ENCODE results near the gene ZMYM2. TPM values are rescaled to one million over a fixed set of nuclear protein-coding genes. Genes with fewer than 3 reads are reported as not detected.

Gene ZMYM2
- total and polyA plus RNA-seq, 2 experiments from 2014 or later: 87.9 to 159 TPM

DNA sequence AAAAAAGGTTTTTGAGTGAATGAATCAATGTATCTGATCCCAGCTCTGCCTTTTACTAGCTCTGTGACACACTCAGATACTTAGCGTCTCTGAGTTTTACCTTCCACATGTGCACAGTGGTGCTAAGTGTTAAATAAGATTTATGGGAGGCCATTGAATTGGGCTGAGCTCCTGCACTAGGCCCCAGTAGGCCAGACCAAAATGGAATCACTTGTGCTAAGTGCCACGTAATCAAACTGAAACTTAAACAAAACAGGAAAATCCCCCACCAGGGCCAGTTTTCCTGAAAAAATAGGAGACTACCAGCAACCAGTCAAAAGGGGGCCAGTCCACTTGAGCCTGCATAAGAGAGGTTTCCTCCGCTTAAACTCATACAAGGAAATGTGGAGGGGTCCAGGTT, 161.4 kb downstream of the ZMYM2 start:
- peak overlapping the region; percentile 96 for H3K27ac Mint-ChIP-seq
- ATAC-seq: no peak

More for the DNA sequence above, 161.4 kb downstream of the ZMYM2 start:
- Mint-ChIP-seq H3K9me3 (no peaks in the 10 kb centered on the region), H3K4me1 (peaks cover 26% of the 10 kb centered on the region), H3K36me3 (ENCODE audit: low read depth) (no peaks in the 10 kb centered on the region), H3K27me3 (ENCODE audit: insufficient read depth, low read depth, poor library complexity) (peaks cover 17% of the 10 kb centered on the region), H3K4me3 (peak overlapping the region; percentile 73)
- Histone ChIP-seq H3K9me2 (ENCODE audit: insufficient read depth) (no peaks in the 10 kb centered on the region), H2AFZ (no peak overlapping the region), H3K36me3 (ENCODE audit: insufficient read depth) (no peaks in the 10 kb centered on the region), H3K27ac (ENCODE audit: low read depth) (peak overlapping the region; percentile 88), H3K4me2 (peak overlapping the region; percentile 64), H3K79me2 (replicated peaks; ENCODE audit: insufficient read depth) (no peaks in the 10 kb centered on the region), H3K27me3 (ENCODE audit: insufficient read depth) (no peaks in the 10 kb centered on the region), H3K4me3 (peak overlapping the region; percentile 78), H4K20me1 (replicated peaks; ENCODE audit: insufficient read depth) (no peaks in the 10 kb centered on the region), H3K4me1 (ENCODE audit: insufficient read depth) (peaks cover 9% of the 10 kb centered on the region), H3F3A (replicated peaks; ENCODE audit: low read depth) (peaks cover 14% of the 10 kb centered on the region)
- TF ChIP-seq EZH2phosphoT487 (IDR thresholded peaks at IDR 0.05; ENCODE audit: unreplicated experiment): no peak
- no peak for TF ChIP-seq ZNF114 (CRISPR knock-in tag; IDR thresholded peaks at IDR 0.05)
- TF ChIP-seq CREB1 (CRISPR knock-in tag; IDR thresholded peaks at IDR 0.05; ENCODE audit: low read depth): no peak
- no peak for TF ChIP-seq NANOG (IDR thresholded peaks at IDR 0.05; ENCODE audit: borderline replicate concordance)
- TF ChIP-seq ZNF331 (CRISPR knock-in tag; IDR thresholded peaks at IDR 0.05; ENCODE audit: low read depth): no peak
- no peak for TF ChIP-seq STAT1 (IDR thresholded peaks at IDR 0.05; ENCODE audit: unreplicated experiment)
- TF ChIP-seq EZH2 (IDR thresholded peaks at IDR 0.05; ENCODE audit: low read depth, unreplicated experiment): no peak
- TF ChIP-seq, protein P1, sequence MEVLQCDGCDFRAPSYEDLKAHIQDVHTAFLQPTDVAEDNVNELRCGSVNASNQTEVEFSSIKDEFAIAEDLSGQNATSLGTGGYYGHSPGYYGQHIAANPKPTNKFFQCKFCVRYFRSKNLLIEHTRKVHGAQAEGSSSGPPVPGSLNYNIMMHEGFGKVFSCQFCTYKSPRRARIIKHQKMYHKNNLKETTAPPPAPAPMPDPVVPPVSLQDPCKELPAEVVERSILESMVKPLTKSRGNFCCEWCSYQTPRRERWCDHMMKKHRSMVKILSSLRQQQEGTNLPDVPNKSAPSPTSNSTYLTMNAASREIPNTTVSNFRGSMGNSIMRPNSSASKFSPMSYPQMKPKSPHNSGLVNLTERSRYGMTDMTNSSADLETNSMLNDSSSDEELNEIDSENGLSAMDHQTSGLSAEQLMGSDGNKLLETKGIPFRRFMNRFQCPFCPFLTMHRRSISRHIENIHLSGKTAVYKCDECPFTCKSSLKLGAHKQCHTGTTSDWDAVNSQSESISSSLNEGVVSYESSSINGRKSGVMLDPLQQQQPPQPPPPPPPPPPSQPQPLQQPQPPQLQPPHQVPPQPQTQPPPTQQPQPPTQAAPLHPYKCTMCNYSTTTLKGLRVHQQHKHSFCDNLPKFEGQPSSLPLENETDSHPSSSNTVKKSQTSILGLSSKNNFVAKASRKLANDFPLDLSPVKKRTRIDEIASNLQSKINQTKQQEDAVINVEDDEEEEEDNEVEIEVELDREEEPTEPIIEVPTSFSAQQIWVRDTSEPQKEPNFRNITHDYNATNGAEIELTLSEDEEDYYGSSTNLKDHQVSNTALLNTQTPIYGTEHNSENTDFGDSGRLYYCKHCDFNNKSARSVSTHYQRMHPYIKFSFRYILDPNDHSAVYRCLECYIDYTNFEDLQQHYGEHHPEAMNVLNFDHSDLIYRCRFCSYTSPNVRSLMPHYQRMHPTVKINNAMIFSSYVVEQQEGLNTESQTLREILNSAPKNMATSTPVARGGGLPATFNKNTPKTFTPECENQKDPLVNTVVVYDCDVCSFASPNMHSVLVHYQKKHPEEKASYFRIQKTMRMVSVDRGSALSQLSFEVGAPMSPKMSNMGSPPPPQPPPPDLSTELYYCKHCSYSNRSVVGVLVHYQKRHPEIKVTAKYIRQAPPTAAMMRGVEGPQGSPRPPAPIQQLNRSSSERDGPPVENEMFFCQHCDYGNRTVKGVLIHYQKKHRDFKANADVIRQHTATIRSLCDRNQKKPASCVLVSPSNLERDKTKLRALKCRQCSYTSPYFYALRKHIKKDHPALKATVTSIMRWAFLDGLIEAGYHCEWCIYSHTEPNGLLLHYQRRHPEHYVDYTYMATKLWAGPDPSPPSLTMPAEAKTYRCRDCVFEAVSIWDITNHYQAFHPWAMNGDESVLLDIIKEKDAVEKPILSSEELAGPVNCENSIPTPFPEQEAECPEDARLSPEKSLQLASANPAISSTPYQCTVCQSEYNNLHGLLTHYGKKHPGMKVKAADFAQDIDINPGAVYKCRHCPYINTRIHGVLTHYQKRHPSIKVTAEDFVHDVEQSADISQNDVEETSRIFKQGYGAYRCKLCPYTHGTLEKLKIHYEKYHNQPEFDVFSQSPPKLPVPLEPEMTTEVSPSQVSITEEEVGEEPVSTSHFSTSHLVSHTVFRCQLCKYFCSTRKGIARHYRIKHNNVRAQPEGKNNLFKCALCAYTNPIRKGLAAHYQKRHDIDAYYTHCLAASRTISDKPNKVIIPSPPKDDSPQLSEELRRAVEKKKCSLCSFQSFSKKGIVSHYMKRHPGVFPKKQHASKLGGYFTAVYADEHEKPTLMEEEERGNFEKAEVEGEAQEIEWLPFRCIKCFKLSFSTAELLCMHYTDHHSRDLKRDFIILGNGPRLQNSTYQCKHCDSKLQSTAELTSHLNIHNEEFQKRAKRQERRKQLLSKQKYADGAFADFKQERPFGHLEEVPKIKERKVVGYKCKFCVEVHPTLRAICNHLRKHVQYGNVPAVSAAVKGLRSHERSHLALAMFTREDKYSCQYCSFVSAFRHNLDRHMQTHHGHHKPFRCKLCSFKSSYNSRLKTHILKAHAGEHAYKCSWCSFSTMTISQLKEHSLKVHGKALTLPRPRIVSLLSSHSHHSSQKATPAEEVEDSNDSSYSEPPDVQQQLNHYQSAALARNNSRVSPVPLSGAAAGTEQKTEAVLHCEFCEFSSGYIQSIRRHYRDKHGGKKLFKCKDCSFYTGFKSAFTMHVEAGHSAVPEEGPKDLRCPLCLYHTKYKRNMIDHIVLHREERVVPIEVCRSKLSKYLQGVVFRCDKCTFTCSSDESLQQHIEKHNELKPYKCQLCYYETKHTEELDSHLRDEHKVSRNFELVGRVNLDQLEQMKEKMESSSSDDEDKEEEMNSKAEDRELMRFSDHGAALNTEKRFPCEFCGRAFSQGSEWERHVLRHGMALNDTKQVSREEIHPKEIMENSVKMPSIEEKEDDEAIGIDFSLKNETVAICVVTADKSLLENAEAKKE (CRISPR knock-in tag; IDR thresholded peaks at IDR 0.05): no peak
- no peak for TF ChIP-seq POLR2AphosphoS5 (IDR thresholded peaks at IDR 0.05; ENCODE audit: low read depth)
- TF ChIP-seq REST (IDR thresholded peaks at IDR 0.05; ENCODE audit: unreplicated experiment): no peak
- no peak for TF ChIP-seq CTCF (conservative IDR thresholded peaks at IDR 0.05; ENCODE audit: low read depth in 2 of 2)
- no peak for TF ChIP-seq ETS1 (IDR thresholded peaks at IDR 0.05)
- no peak for TF ChIP-seq JUNB (IDR thresholded peaks at IDR 0.05; ENCODE audit: unreplicated experiment)
- no peak for DNase-seq (ENCODE audit: low spot score)

All from GM23338 (cell line).